Dendritic cell treated with granulocyte-macrophage colony-stimulating factor and Interleukin-4, amounts not matched to agents 40 ng/mL and 50 ng/mL, for 4 days (primary cell): Measurements from ENCODE around the gene MOXD1.
"Not testable (repeated sequence)": the region's sequence is repeated elsewhere in the genome, so short reads cannot be mapped to it uniquely, and the experiment has no call there.

Source experiments
- H3K27ac Mint-ChIP-seq: one replicate; pipeline ENCODE4 v1.8.0; 2022; ENCODE audit warnings: mild to moderate bottlenecking, mixed read lengths
- H3K27me3 Mint-ChIP-seq: one replicate; pipeline ENCODE4 v1.8.0; 2022; ENCODE audit warnings: mild to moderate bottlenecking, mixed read lengths
- H3K36me3 Mint-ChIP-seq: one replicate; pipeline ENCODE4 v1.8.0; 2022; ENCODE audit warnings: low read depth, mixed read lengths
- H3K4me1 Mint-ChIP-seq: one replicate; pipeline ENCODE4 v1.8.0; 2022; ENCODE audit warnings: low read depth, mixed read lengths
- H3K4me3 Mint-ChIP-seq: one replicate; pipeline ENCODE4 v1.8.0; 2022; ENCODE audit warnings: mild to moderate bottlenecking, moderate library complexity, mixed read lengths
- H3K9me3 Mint-ChIP-seq: one replicate; pipeline ENCODE4 v1.8.0; 2022; ENCODE audit warnings: mixed read lengths
- intact Hi-C: fragments of 100-400 bp; cut with micrococcal nuclease; formaldehyde crosslinking; loops from one replicate; pipeline ENCODE4 v1.15.0; 2022

MOXD1 gene

DNA sequence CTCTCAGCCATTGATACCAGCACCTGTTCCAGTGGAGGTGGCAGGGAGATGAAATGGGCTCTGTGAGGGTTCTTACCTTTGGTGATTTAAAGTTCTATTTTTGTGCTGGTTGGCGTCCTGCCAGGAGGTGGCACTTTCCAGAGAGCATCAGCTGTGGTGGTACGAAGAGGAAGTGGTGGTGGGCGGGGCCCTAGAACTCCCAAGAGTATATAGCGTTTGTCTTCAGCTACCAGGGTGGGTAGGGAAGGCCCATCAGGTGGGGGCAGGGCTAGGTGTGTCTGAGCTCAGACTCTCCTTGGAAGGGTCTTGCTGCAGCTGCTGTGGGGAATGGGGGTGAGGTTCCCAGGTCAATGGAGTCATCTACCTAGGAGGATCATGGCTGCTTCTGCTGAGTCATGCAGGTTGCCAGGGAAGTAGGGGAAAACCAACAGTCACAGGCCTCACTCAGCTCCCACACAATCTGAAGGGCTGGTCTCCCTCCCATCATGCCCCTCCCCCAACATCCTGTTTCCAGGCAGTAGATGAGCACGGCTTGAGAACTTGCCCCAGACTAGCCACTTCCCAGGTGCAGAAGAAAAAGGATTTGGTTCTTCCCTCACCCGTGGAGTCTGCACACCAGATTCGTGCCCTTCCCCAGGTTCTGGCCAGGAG is 46.6 kb downstream of the MOXD1 start:
- Mint-ChIP-seq H3K4me1 (peaks cover 15% of the 10 kb centered on the region), H3K27me3 (peaks cover 5% of the 10 kb centered on the region), H3K36me3 (no peaks in the 10 kb centered on the region), H3K9me3 (peaks cover 7% of the 10 kb centered on the region), H3K27ac (peak overlapping the region; percentile 37), H3K4me3 (no peak overlapping the region)
- intact Hi-C loops: no loop called here

DNA sequence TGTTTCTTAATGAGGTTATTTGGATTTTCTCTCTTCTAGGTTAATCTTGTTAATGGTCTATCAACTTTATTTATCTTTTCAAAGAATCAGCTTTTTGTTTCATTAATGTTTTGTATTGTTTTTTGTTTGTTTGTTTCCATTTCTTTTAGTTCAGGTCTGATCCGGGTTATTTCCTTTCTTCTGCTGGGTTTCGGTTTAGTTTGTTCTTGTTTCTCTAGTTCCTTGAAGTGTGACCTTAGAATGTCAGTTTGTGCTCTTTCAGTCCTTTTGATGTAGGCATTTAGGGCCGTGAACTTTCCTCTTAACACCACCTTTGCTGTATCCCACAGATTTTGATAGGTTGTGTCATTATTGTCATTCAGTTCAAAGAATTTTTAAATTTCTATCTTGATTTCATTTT is 49.3 kb downstream of the MOXD1 start:
- H3K4me3 Mint-ChIP-seq, H3K36me3 Mint-ChIP-seq, H3K9me3 Mint-ChIP-seq, intact Hi-C loops, H3K27ac Mint-ChIP-seq, H3K27me3 Mint-ChIP-seq: not testable (repeated sequence)
- peaks cover 15% of the 10 kb centered on the region for H3K4me1 Mint-ChIP-seq

DNA sequence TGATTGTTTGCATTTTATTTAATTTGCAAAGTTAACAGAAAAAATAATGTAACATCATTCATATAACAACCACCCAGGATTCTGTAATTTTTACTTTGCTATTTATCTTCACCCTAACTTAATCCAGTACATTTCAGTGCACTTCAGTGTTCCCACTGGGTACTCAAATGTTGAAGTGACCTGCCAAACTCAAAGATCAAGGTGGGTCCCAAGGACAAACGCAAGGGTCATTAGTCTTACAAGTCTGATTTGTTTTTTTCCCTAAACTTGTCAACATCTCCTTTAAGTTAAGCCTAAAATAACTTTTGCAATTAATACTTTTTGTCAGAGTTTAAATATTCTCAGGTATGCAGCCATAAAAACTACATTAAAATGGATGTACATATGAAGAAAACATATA is 53.0 kb downstream of the MOXD1 start:
- no peak overlapping the region for H3K27ac Mint-ChIP-seq
- H3K36me3 Mint-ChIP-seq: no peaks in the 10 kb centered on the region
- peaks cover 10% of the 10 kb centered on the region for H3K9me3 Mint-ChIP-seq
- peaks cover 5% of the 10 kb centered on the region for H3K27me3 Mint-ChIP-seq
- H3K4me1 Mint-ChIP-seq: no peaks in the 10 kb centered on the region
- intact Hi-C loops: no loop called here
- H3K4me3 Mint-ChIP-seq: no peak overlapping the region

DNA sequence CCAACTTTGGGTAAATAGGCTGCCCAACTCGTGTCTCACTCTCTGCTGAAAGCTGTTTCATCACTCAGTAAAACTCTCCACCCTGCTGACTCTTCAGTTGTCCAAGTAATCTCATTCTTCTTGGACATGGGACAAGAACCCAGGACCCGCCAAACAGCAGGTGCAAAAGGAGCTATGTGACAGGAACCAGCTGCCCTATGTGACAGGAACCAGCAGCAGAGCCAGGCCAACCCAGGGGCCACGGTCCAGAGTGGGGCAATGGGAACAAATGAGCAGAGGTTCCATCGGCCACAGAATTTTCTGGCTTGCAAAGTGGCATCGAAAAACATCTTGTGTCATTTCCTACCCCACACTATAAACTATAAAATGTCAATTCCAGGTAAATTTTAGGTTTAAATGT is 56.5 kb downstream of the MOXD1 start:
- Mint-ChIP-seq H3K4me1 (no peaks in the 10 kb centered on the region), H3K9me3 (peaks cover 19% of the 10 kb centered on the region), H3K27me3 (no peaks in the 10 kb centered on the region), H3K4me3 (no peak overlapping the region), H3K36me3 (no peaks in the 10 kb centered on the region), H3K27ac (no peak overlapping the region)
- intact Hi-C loops: no loop called here

GRCh38 chr6:132341646-132342045 is 59.6 kb downstream of the MOXD1 start:
- no peaks in the 10 kb centered on the region for H3K27me3 Mint-ChIP-seq
- H3K4me3 Mint-ChIP-seq: no peak overlapping the region
- H3K36me3 Mint-ChIP-seq: no peaks in the 10 kb centered on the region
- intact Hi-C loops: no loop called here
- no peak overlapping the region for H3K27ac Mint-ChIP-seq
- H3K9me3 Mint-ChIP-seq: peaks cover 19% of the 10 kb centered on the region
- no peaks in the 10 kb centered on the region for H3K4me1 Mint-ChIP-seq

DNA sequence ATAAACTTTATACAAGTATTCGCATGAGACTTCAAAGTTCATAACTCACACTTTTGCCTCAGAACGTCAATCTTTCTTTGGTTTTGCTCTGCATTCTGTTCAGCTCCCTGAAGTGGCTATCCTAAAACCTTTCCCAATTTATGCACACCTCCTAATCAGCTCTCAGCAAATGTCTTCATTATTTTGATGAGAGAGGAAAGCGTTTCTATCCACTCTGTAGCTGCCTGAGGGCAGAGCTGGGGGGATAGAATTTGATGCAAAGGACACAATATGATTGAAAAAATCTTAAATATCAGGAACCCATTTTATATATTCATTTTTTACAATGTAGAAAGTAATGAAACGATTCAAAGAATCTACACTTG is 66.8 kb downstream of the MOXD1 start:
- H3K9me3 Mint-ChIP-seq: no peaks in the 10 kb centered on the region
- H3K4me1 Mint-ChIP-seq: no peaks in the 10 kb centered on the region
- H3K36me3 Mint-ChIP-seq: no peaks in the 10 kb centered on the region
- H3K27ac Mint-ChIP-seq: no peak overlapping the region
- no peak overlapping the region for H3K4me3 Mint-ChIP-seq
- no peaks in the 10 kb centered on the region for H3K27me3 Mint-ChIP-seq
- intact Hi-C loops: no loop called here

DNA sequence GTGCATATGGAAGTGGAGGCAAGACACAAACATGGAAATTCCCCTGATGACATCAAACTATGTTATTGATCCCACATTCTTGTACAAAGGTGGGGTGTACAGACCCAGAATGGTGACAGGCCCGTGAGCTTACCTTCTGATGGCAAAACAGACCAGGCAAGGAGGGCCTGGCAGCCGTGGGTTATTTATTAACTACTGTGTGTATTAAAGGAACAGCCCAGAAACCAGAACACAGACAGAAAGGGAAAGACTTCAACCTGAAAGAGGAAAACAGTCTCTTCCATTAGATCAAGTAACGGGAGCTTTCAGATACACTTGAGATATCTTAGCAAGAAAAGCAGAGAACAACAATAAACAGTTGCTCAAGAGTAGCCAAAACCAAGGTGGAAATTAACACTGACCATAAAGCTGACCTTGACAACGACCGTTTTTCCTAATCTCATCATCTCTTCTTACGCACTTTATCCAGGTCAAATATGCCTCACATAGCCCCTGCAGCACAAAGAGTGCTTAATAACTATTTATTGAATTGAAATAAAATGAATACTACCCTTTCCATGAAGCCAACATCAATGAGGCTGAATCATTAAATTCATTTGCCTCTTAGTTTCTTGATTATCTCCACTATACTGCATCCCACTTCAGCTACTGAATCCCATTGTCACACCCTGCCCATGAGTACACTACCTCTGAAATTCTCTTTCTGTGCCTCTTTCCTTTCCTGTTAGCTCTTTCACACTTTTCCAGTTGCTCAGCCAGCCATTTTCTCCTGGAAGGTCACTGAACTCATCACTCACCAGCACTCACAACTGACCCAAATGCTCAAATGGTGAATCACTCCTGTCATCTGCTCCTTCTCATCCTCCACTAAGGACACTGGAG is 67.4 kb downstream of the MOXD1 start:
- intact Hi-C loops: no loop called here
- Mint-ChIP-seq H3K27ac (no peak overlapping the region), H3K4me3 (no peak overlapping the region), H3K36me3 (no peaks in the 10 kb centered on the region), H3K4me1 (no peaks in the 10 kb centered on the region), H3K9me3 (no peaks in the 10 kb centered on the region), H3K27me3 (no peaks in the 10 kb centered on the region)

DNA sequence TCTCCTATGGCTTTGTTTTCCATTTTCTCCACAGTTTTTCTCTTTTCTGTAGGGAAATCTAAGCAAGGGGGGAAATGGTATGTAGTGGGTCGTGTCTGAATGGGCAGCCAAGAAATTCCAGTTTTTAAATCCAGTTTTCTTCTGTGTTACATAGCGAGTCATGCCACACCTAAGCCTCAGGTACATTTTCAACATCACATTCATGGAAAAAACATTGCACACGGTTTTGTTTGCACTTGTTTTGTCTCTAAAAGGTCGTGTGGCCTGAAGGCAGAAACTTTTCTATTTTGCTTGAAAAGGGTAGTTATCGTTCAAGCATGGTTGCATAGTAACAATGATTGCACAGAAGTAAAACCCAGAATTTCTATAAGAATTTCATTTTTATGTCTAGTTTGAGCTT is 70.5 kb downstream of the MOXD1 start:
- H3K9me3 Mint-ChIP-seq: no peaks in the 10 kb centered on the region
- no peaks in the 10 kb centered on the region for H3K4me1 Mint-ChIP-seq
- no peaks in the 10 kb centered on the region for H3K27me3 Mint-ChIP-seq
- no peak overlapping the region for H3K27ac Mint-ChIP-seq
- intact Hi-C loops: no loop called here
- no peak overlapping the region for H3K4me3 Mint-ChIP-seq
- no peaks in the 10 kb centered on the region for H3K36me3 Mint-ChIP-seq

GRCh38 chr6:132322398-132322797 is 78.9 kb downstream of the MOXD1 start:
- intact Hi-C loops: no loop called here
- Mint-ChIP-seq H3K36me3 (no peaks in the 10 kb centered on the region), H3K27me3 (no peaks in the 10 kb centered on the region), H3K9me3 (no peaks in the 10 kb centered on the region), H3K27ac (no peak overlapping the region), H3K4me3 (no peak overlapping the region), H3K4me1 (no peaks in the 10 kb centered on the region)

GRCh38 chr6:132320007-132320406 is 81.3 kb downstream of the MOXD1 start:
- Mint-ChIP-seq H3K27ac (no peak overlapping the region), H3K36me3 (no peaks in the 10 kb centered on the region), H3K9me3 (peaks cover 14% of the 10 kb centered on the region), H3K4me1 (no peaks in the 10 kb centered on the region), H3K27me3 (no peaks in the 10 kb centered on the region), H3K4me3 (no peak overlapping the region)
- intact Hi-C loops: no loop called here

DNA sequence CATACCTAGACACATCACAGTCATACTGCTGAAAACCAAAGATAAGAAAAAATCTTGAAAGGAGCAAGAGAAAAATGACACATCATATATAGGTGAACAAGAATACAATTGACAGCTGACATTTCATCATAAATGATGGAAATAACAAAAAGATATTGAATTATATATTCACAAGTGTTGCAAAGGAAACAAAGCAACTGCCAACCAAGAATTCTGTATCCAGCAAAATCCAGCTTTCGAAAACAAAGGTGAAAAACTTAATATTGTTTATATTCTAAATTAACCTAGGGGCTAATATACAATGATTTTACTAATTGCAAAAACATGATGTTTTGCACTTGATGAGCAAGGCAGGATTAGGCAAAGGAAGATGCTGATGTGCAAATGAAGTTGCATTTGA is 84.3 kb downstream of the MOXD1 start:
- Mint-ChIP-seq H3K27ac (no peak overlapping the region), H3K36me3 (no peaks in the 10 kb centered on the region), H3K4me1 (no peaks in the 10 kb centered on the region)

GRCh38 chr6:132314432-132314831 is 86.8 kb downstream of the MOXD1 start:
- Mint-ChIP-seq H3K27ac (no peak overlapping the region), H3K4me1 (no peaks in the 10 kb centered on the region), H3K36me3 (no peaks in the 10 kb centered on the region), H3K9me3 (peaks cover 14% of the 10 kb centered on the region), H3K27me3 (no peaks in the 10 kb centered on the region), H3K4me3 (no peak overlapping the region)
- intact Hi-C loops: no loop called here

More for the DNA sequence above, 84.3 kb downstream of the MOXD1 start:
- Mint-ChIP-seq H3K4me3 (no peak overlapping the region), H3K9me3 (peaks cover 14% of the 10 kb centered on the region), H3K27me3 (no peaks in the 10 kb centered on the region)
- intact Hi-C loops: no loop called here

- H3K4me3 Mint-ChIP-seq: no peak overlapping the region
- H3K9me3 Mint-ChIP-seq: peaks cover 13% of the 10 kb centered on the region
- H3K36me3 Mint-ChIP-seq: no peaks in the 10 kb centered on the region
- no peaks in the 10 kb centered on the region for H3K4me1 Mint-ChIP-seq
- intact Hi-C loops: no loop called here
- no peaks in the 10 kb centered on the region for H3K27me3 Mint-ChIP-seq
- no peak overlapping the region for H3K27ac Mint-ChIP-seq
These were observed 90.4 kb downstream of the MOXD1 start for GRCh38 chr6:132310921-132311320.

DNA sequence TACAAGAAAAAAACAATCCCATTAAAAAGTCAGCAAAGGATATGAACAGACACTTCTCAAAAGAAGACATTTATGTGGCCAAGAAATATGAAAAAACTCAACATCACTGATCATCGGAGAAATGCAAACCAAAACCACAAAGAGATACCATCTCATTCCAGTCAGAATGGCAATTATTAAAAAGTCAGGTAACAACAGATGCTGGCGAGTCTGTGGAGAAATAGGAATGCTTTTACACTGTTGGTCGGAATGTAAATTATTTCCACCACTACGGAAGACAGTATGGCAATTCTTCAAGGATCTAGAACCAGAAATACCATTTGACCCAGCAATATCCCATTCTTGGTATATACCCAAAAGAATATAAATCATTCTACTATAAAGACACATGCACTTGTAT is 91.1 kb downstream of the MOXD1 start:
- H3K4me3 Mint-ChIP-seq, intact Hi-C loops, H3K27ac Mint-ChIP-seq, H3K4me1 Mint-ChIP-seq, H3K36me3 Mint-ChIP-seq, H3K27me3 Mint-ChIP-seq: not testable (repeated sequence)
- H3K9me3 Mint-ChIP-seq: peaks cover 12% of the 10 kb centered on the region
